H9 (cell line): ENCODE results near the gene S100A2. TPM values are rescaled to one million over a fixed set of nuclear protein-coding genes. Genes with fewer than 3 reads are reported as not detected.

Source experiments
- DNase-seq: peaks from one replicate; pipeline ENCODE4 v3.0.0-alpha.2; 2017
- H2AFZ ChIP-seq: one replicate; pipeline ENCODE4 v1.6.1; 2013; ENCODE audit warnings: mild to moderate bottlenecking, low read length, control low read depth, moderate library complexity
- H2AK5ac ChIP-seq: 2 replicates; pipeline ENCODE4 v1.6.1; 2013; ENCODE audit warnings: low read length, control low read depth, mixed read lengths; ENCODE audit not compliant: insufficient read length
- H2BK120ac ChIP-seq: one replicate; pipeline ENCODE4 v1.6.1; 2013; ENCODE audit warnings: low read depth, mild to moderate bottlenecking, low read length, control low read depth, inconsistent platforms; ENCODE audit not compliant: poor library complexity, severe bottlenecking
- H2BK12ac ChIP-seq: 2 replicates; pipeline ENCODE4 v1.6.1; 2013; ENCODE audit warnings: low read length, control low read depth, mixed read lengths, low read depth; ENCODE audit not compliant: insufficient read length
- H2BK15ac ChIP-seq: 2 replicates; pipeline ENCODE4 v1.6.1; 2013; ENCODE audit warnings: low read depth, low read length, control low read depth
- H2BK20ac ChIP-seq: one replicate; pipeline ENCODE4 v1.6.1; 2013; ENCODE audit warnings: low read depth, mild to moderate bottlenecking, low read length, control low read depth, inconsistent platforms; ENCODE audit not compliant: poor library complexity, severe bottlenecking
- H2BK5ac ChIP-seq: 2 replicates; pipeline ENCODE4 v1.6.1; 2013; ENCODE audit warnings: low read length, control low read depth, mixed read lengths; ENCODE audit not compliant: insufficient read length
- H3K14ac ChIP-seq: 2 replicates; pipeline ENCODE4 v1.6.1; 2013; ENCODE audit warnings: low read length, control low read depth; ENCODE audit not compliant: insufficient read depth
- H3K18ac ChIP-seq: 2 replicates; pipeline ENCODE4 v1.6.1; 2013; ENCODE audit warnings: low read depth, mild to moderate bottlenecking, mixed read lengths, low read length, control low read depth; ENCODE audit not compliant: insufficient read length
- H3K23ac ChIP-seq: 2 replicates; pipeline ENCODE4 v1.6.1; 2013; ENCODE audit warnings: low read length, control low read depth, mixed read lengths, low read depth; ENCODE audit not compliant: insufficient read length
- H3K23me2 ChIP-seq: 2 replicates; pipeline ENCODE4 v1.6.1; 2013; ENCODE audit warnings: low read depth, mild to moderate bottlenecking, mixed read lengths, low read length, control low read depth; ENCODE audit not compliant: insufficient read length, poor library complexity, severe bottlenecking
- H3K27ac ChIP-seq: 2 replicates; pipeline ENCODE4 v1.5.1; 2013; ENCODE audit warnings: low read length, control low read depth, mixed read lengths, low read depth; ENCODE audit not compliant: insufficient read length
- H3K27me3 ChIP-seq: 2 replicates; pipeline ENCODE4 v1.6.1; 2013; ENCODE audit warnings: low read length, control low read depth, inconsistent platforms; ENCODE audit not compliant: insufficient read depth
- H3K4ac ChIP-seq: 2 replicates; pipeline ENCODE4 v1.6.1; 2013; ENCODE audit warnings: low read depth, mild to moderate bottlenecking, control low read depth, inconsistent platforms, low read length, moderate library complexity
- H3K4me1 ChIP-seq: 2 replicates; pipeline ENCODE4 v1.6.1; 2013; ENCODE audit warnings: low read length, control low read depth, inconsistent platforms; ENCODE audit not compliant: insufficient read depth
- H3K4me2 ChIP-seq: 2 replicates; pipeline ENCODE4 v1.6.1; 2013; ENCODE audit warnings: low read length, control low read depth, mixed read lengths; ENCODE audit not compliant: insufficient read length, insufficient read depth
- H3K56ac ChIP-seq: 2 replicates; pipeline ENCODE4 v1.6.1; 2013; ENCODE audit warnings: low read depth, mild to moderate bottlenecking, mixed read lengths, low read length, control low read depth; ENCODE audit not compliant: insufficient read length
- H3K79me1 ChIP-seq: 2 replicates; pipeline ENCODE4 v1.6.1; 2013; ENCODE audit warnings: low read depth, mild to moderate bottlenecking, moderate library complexity, low read length, control low read depth, inconsistent platforms; ENCODE audit not compliant: insufficient read depth, poor library complexity, severe bottlenecking
- H3K79me2 ChIP-seq: 2 replicates; pipeline ENCODE4 v1.6.1; 2013; ENCODE audit warnings: low read length, control low read depth, inconsistent platforms; ENCODE audit not compliant: insufficient read depth
- H3K9ac ChIP-seq: 2 replicates; pipeline ENCODE4 v1.6.1; 2013; ENCODE audit warnings: low read length, control low read depth, mixed read lengths; ENCODE audit not compliant: insufficient read length; ENCODE audit errors: extremely low read depth
- H3K9me3 ChIP-seq: one replicate; pipeline ENCODE4 v1.6.1; 2013; ENCODE audit warnings: low read depth, low read length, inconsistent platforms; ENCODE audit not compliant: control insufficient read depth
- H3T11ph ChIP-seq: one replicate; pipeline ENCODE4 v1.6.1; 2013; ENCODE audit warnings: mild to moderate bottlenecking, low read length, control low read depth, inconsistent platforms
- H4K20me1 ChIP-seq: one replicate; pipeline ENCODE4 v1.6.1; 2013; ENCODE audit not compliant: control insufficient read depth, insufficient read length, insufficient read depth
- H4K5ac ChIP-seq: 2 replicates; pipeline ENCODE4 v1.6.1; 2013; ENCODE audit warnings: low read depth, mild to moderate bottlenecking, mixed read lengths, low read length, control low read depth; ENCODE audit not compliant: insufficient read length
- H4K8ac ChIP-seq: replicated peaks from 2 replicates; pipeline ENCODE4 v1.6.1; 2013; ENCODE audit warnings: low read length, control low read depth, mixed read lengths, low read depth; ENCODE audit not compliant: insufficient read length
- H4K91ac ChIP-seq: 2 replicates; pipeline ENCODE4 v1.6.1; 2013; ENCODE audit warnings: low read depth, mild to moderate bottlenecking, moderate library complexity, mixed read lengths, low read length, control low read depth; ENCODE audit not compliant: insufficient read length
- H3K27ac Mint-ChIP-seq, 3 experiments: 2 replicates in 2 of 3; 3 replicates in 1 of 3; pipeline ENCODE4 v1.8.0; 2020 to 2021; ENCODE audit warnings: mixed read lengths in 3 of 3, mild to moderate bottlenecking in 1 of 3, moderate library complexity in 1 of 3
- H3K27me3 Mint-ChIP-seq: 2 replicates; pipeline ENCODE4 v1.8.0; 2021; ENCODE audit warnings: low read depth, mild to moderate bottlenecking, moderate library complexity, mixed read lengths
- H3K36me3 Mint-ChIP-seq, 3 experiments: 2 replicates in 2 of 3; 3 replicates in 1 of 3; pipeline ENCODE4 v1.8.0; 2020 to 2021; ENCODE audit warnings: low read depth in 3 of 3, mixed read lengths in 3 of 3; ENCODE audit not compliant: insufficient read depth in 1 of 3
- H3K4me1 Mint-ChIP-seq, 2 experiments: 2 replicates each; pipeline ENCODE4 v1.8.0; 2020; ENCODE audit warnings: mixed read lengths in 2 of 2
- H3K4me3 Mint-ChIP-seq, 2 experiments: 2 replicates in 1 of 2; 3 replicates in 1 of 2; pipeline ENCODE4 v1.8.0; 2020 to 2021; ENCODE audit warnings: mild to moderate bottlenecking in 2 of 2, mixed read lengths in 2 of 2, moderate library complexity in 1 of 2
- H3K9me3 Mint-ChIP-seq, 2 experiments: 2 replicates in 1 of 2; 3 replicates in 1 of 2; pipeline ENCODE4 v1.8.0; 2020; ENCODE audit warnings: mild to moderate bottlenecking in 2 of 2, mixed read lengths in 2 of 2, moderate library complexity in 1 of 2
- WGBS: extraction: QIAGEN DNeasy Blood & Tissue Kit; methylation state at CpG from one replicate; pipeline ENCODE4 v1.1.7; 2013; ENCODE audit warnings: missing lambda C conversion rate, low lambda C conversion rate, mixed read lengths; ENCODE audit not compliant: insufficient read length; ENCODE audit errors: extremely low coverage; 5-methylcytosine and 5-hydroxymethylcytosine counted together
- total RNA-seq: library from RNA; stranded (reverse); gene quantifications from 2 replicates; pipeline ENCODE4 v1.2.1, GENCODE V29; 2021
- TF ChIP-seq, protein P1 (sequence below): fragments of 200-600 bp; sonication (generic); conservative IDR thresholded peaks from 3 replicates; pipeline ENCODE4 v1.8.0; 2021; ENCODE audit warnings: antibody characterized with exemption, mild to moderate bottlenecking

The S100A2 gene
- total RNA-seq, 1 experiment from 2014 or later, result 0.57 TPM

GRCh38 chr1:153548722-153549688 lies 16.6 kb downstream of the S100A2 start, which contains the start of gene S100A3:
Gene S100A3 (minus strand): TSS chr1:153549258. CDS start chr1:153548485, 773 bp downstream.
- Histone ChIP-seq H3K9me3 (no peaks in the 10 kb centered on the region), H3K23me2 (no peaks in the 10 kb centered on the region), H3K4me2 (no peak within 1 kb of the TSS), H2BK120ac (no peak within 1 kb of the TSS), H2AK5ac (no peak within 1 kb of the TSS), H3K27ac (no peak within 1 kb of the TSS), H3K18ac (no peak within 1 kb of the TSS), H4K91ac (no peak within 1 kb of the TSS), H3K4ac (no peak within 1 kb of the TSS), H4K5ac (no peak within 1 kb of the TSS), H4K20me1 (no peaks in the 10 kb centered on the region), H2BK20ac (no peak within 1 kb of the TSS), H3K27me3 (no peaks in the 10 kb centered on the region), H3K14ac (no peak within 1 kb of the TSS; the same call in 1 of the 2 replicates), H3K56ac (no peak within 1 kb of the TSS), H4K8ac (no peak within 1 kb of the TSS), H3K79me2 (no peaks in the 10 kb centered on the region), H3K79me1 (no peaks in the 10 kb centered on the region), H2BK15ac (no peak within 1 kb of the TSS), H2BK12ac (no peak within 1 kb of the TSS), H2AFZ (no peak within 1 kb of the TSS), H3K23ac (no peak within 1 kb of the TSS), H3K9ac (no peak within 1 kb of the TSS), H2BK5ac (no peak within 1 kb of the TSS), H3K4me1 (peaks cover 6% of the 10 kb centered on the region; the same call in 1 of the 2 replicates), H3T11ph (no peak within 1 kb of the TSS)
- Mint-ChIP-seq H3K27ac (peak within 1 kb of the TSS in 2 of 3 experiments; percentile 65 to 83; a peak in 4 of 7 replicates), H3K36me3 (no peaks in the 10 kb centered on the region; a peak in 1 of 7 replicates), H3K4me1 (peaks cover 54 to 72% of the 10 kb centered on the region in 2 experiments), H3K27me3 (no peaks in the 10 kb centered on the region; the same call in 1 of the 2 replicates), H3K4me3 (peak within 1 kb of the TSS in 1 of 2 experiments; percentile 51; a peak in 2 of 5 replicates), H3K9me3 (no peaks in the 10 kb centered on the region)
- no CpG with 5 or more reads among the region's 14 CpGs for WGBS
- TF ChIP-seq, protein P1, sequence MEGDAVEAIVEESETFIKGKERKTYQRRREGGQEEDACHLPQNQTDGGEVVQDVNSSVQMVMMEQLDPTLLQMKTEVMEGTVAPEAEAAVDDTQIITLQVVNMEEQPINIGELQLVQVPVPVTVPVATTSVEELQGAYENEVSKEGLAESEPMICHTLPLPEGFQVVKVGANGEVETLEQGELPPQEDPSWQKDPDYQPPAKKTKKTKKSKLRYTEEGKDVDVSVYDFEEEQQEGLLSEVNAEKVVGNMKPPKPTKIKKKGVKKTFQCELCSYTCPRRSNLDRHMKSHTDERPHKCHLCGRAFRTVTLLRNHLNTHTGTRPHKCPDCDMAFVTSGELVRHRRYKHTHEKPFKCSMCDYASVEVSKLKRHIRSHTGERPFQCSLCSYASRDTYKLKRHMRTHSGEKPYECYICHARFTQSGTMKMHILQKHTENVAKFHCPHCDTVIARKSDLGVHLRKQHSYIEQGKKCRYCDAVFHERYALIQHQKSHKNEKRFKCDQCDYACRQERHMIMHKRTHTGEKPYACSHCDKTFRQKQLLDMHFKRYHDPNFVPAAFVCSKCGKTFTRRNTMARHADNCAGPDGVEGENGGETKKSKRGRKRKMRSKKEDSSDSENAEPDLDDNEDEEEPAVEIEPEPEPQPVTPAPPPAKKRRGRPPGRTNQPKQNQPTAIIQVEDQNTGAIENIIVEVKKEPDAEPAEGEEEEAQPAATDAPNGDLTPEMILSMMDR, result no peak
- DNase-seq, result peak; percentile 25
